A673 (cell line): ENCODE data around the gene SCEL. TPM values are rescaled to one million over a fixed set of nuclear protein-coding genes. Genes with fewer than 3 reads are reported as not detected.

ENCODE experiments used
- BruUV-seq: library from RNA; stranded (reverse); fragments of 400-500 nt; replicated peaks from 2 replicates; lab custom pipeline; 2021; lab: Mats Ljungman, UMichigan
- CTCF ChIA-PET: fragments of 300-600 bp; sonication (Branson Sonifier 250); formaldehyde crosslinking; loops from one replicate; lab custom pipeline; 2022; ENCODE audit warnings: antibody characterized with exemption; lab: Charles Lee
- POLR2A ChIA-PET: fragments of 300-600 bp; sonication (Branson Sonifier 250); formaldehyde crosslinking; loops from one replicate; lab custom pipeline; 2022; ENCODE audit warnings: antibody characterized with exemption; ENCODE audit not compliant: low non-redundant PET; lab: Charles Lee
- DNase-seq: peaks from one replicate; pipeline ENCODE4 v3.0.0-alpha.2; 2015; ENCODE audit warnings: low spot score
- H3K27ac ChIP-seq: fragments of 200-600 bp; sonication (generic); 2 replicates; pipeline ENCODE4 v1.5.1; 2016; ENCODE audit warnings: mixed run types, low read depth, mild to moderate bottlenecking, mixed read lengths, antibody characterized with exemption, low read length; ENCODE audit not compliant: poor library complexity, severe bottlenecking
- H3K27me3 ChIP-seq: fragments of 200-600 bp; sonication (generic); replicated peaks from 2 replicates; pipeline ENCODE4 v1.6.1; 2017; ENCODE audit warnings: mixed run types, low read depth, mild to moderate bottlenecking, mixed read lengths, antibody characterized with exemption, low read length; ENCODE audit not compliant: insufficient read depth, poor library complexity
- H3K36me3 ChIP-seq: fragments of 200-600 bp; sonication (generic); 2 replicates; pipeline ENCODE4 v1.6.1; 2016; ENCODE audit warnings: mixed run types, mild to moderate bottlenecking, mixed read lengths, antibody characterized with exemption, low read length; ENCODE audit not compliant: insufficient read depth, poor library complexity, severe bottlenecking
- H3K4me1 ChIP-seq: fragments of 200-600 bp; sonication (generic); 2 replicates; pipeline ENCODE4 v1.6.1; 2017; ENCODE audit warnings: mixed run types, mild to moderate bottlenecking, mixed read lengths, antibody characterized with exemption, low read length; ENCODE audit not compliant: insufficient read depth, poor library complexity, severe bottlenecking
- H3K4me3 ChIP-seq: fragments of 200-600 bp; sonication (generic); 2 replicates; pipeline ENCODE4 v1.5.1; 2016; ENCODE audit warnings: low read depth, mixed run types, mild to moderate bottlenecking, mixed read lengths, low read length; ENCODE audit not compliant: poor library complexity, severe bottlenecking
- H3K9me3 ChIP-seq: fragments of 200-600 bp; sonication (generic); 2 replicates; pipeline ENCODE4 v1.6.1; 2016; ENCODE audit warnings: mixed run types, low read depth, mild to moderate bottlenecking, mixed read lengths, antibody characterized with exemption, low read length; ENCODE audit not compliant: poor library complexity, severe bottlenecking
- CTCF ChIP-seq: fragments of 300-800, 200-600 bp; sonication (generic); conservative IDR thresholded peaks from 2 replicates; pipeline ENCODE4 v1.5.1; 2017; ENCODE audit warnings: low read depth, mild to moderate bottlenecking, antibody characterized with exemption, low read length, moderate library complexity, mixed read lengths
- EZH2 ChIP-seq: fragments of 200-600 bp; sonication (generic); IDR thresholded peaks from 2 replicates; pipeline ENCODE4 v1.6.1; 2017; ENCODE audit warnings: borderline replicate concordance, low read depth, mild to moderate bottlenecking, mixed read lengths, antibody characterized with exemption, low read length; ENCODE audit not compliant: poor library complexity, severe bottlenecking
- intact Hi-C: fragments of 100-400 bp; cut with micrococcal nuclease; formaldehyde crosslinking; loops from one replicate; pipeline ENCODE4 v1.10.0; 2022; ENCODE audit not compliant: unreplicated experiment
- total RNA-seq: library from RNA; stranded (reverse); gene quantifications from 2 replicates; pipeline ENCODE4 v1.2.3, GENCODE V29; 2021

SCEL gene
- total RNA-seq, 1 experiment from 2014 or later = not detected

GRCh38 chr13:77579959-77580358 lies 44.5 kb downstream of the SCEL start:
- DNase-seq = no peak
- no TSS peak for BruUV-seq
- Histone ChIP-seq H3K27ac (peak overlapping the region; percentile 3), H3K36me3 (no peaks in the 10 kb centered on the region), H3K4me1 (peaks cover 40% of the 10 kb centered on the region), H3K4me3 (no peak overlapping the region), H3K9me3 (no peaks in the 10 kb centered on the region), H3K27me3 (no peaks in the 10 kb centered on the region)
- intact Hi-C loops = no loop called here
- TF ChIP-seq CTCF (no peak), EZH2 (no peak)
- ChIA-PET CTCF (interaction anchor here (1.0 kb wide), 1 partner anchor 13 kb away, joined by 3 read pairs; no protein-coding TSS in a partner anchor), POLR2A (no interaction called here)

DNA sequence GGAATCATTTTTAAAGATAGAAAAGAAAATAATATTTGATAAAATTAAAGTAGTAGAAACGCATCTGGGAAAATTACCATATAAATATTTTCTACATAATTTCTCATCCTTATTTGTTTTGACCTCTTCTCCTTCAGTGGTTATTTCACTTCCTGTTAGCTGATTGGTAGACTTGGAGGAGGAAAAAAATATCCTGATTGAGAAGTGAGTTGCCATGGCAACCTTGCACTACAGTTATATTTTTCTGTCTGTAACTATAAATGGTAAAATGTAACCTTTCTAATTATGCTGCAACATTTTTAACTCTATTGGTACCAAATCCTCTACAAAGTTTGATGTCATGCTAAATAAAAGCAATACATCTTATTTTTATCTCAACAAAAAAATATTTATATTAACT lies 45.2 kb downstream of the SCEL start:
- Histone ChIP-seq H3K4me1 (peaks cover 42% of the 10 kb centered on the region), H3K27me3 (no peaks in the 10 kb centered on the region), H3K27ac (no peak overlapping the region), H3K4me3 (no peak overlapping the region), H3K36me3 (no peaks in the 10 kb centered on the region), H3K9me3 (no peaks in the 10 kb centered on the region)
- BruUV-seq = no TSS peak
- no peak for TF ChIP-seq CTCF
- TF ChIP-seq EZH2 = no peak
- ChIA-PET POLR2A (no interaction called here), CTCF (interaction anchor here (1.0 kb wide), 1 partner anchor 13 kb away, joined by 3 read pairs; no protein-coding TSS in a partner anchor)
- DNase-seq = peak; percentile 26
- intact Hi-C loops = no loop called here

GRCh38 chr13:77583581-77583980 lies 48.1 kb downstream of the SCEL start:
- peak overlapping the region; percentile 87 for H3K27ac ChIP-seq
- peak; percentile 16 for DNase-seq
- TF ChIP-seq EZH2 (no peak), CTCF (no peak)
- intact Hi-C loops = no loop called here
- ChIA-PET POLR2A (no interaction called here), CTCF (interaction anchor here (0.6 to 0.9 kb wide), 2 partner anchors 9 to 198 kb away, joined by 3 to 5 read pairs; no protein-coding TSS in a partner anchor)
- H3K4me3 ChIP-seq = no peak overlapping the region
- peaks cover 48% of the 10 kb centered on the region for H3K4me1 ChIP-seq
- no peaks in the 10 kb centered on the region for H3K9me3 ChIP-seq
- H3K36me3 ChIP-seq = no peaks in the 10 kb centered on the region
- no peaks in the 10 kb centered on the region for H3K27me3 ChIP-seq
- TSS peak; percentile 94 for BruUV-seq
